ENCODE results near the gene CCDC12. TPM values are rescaled to one million over a fixed set of nuclear protein-coding genes. Genes with fewer than 3 reads are reported as not detected.

Gene CCDC12
- total and polyA plus RNA-seq, 2 of the 13 experiments (the other 11 are each of a cell fraction or from before 2014, with no cell fraction given), result 30.1 to 49.5 TPM

DNA sequence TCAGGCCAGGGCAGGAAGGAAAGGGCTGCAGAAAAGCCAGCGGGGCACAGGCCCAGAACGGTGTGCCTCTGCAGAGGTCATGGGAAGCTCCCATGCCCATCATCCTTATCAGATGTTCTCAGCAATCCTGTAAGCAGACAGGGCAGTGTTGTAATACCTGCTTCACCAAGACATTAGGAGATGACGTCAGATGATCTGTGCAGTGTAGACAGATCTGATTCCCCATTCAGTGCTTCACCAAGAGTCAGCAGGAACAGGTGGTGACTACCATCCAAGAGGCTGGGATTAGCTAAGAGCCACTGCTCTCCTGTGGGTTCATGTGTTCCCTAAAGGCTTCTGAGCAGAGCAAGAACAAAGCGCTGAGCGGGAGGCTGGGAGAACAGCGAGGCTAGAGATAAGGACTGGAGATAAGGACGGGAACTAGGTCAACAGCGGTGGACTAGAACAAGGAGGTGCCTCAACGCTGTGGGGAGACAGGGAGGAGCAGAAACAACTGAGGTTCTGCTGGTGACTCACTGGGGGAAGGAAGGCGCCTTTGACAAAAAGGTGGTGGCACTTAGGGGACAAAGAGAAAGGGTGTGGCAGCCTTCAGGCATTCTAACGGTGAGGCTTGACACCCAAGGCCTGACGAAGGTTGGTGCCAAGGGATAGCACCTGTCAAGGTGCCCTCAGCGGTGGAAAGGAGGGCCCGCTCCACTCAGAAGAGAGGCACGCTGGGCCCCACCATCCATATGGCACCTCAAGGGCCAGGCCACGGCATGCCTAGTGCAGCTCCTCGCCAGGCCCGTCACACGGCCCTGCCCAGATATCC lies 28.4 kb downstream of the CCDC12 start (continued):
- TF ChIP-seq ZNF296 (CRISPR knock-in tag; conservative IDR thresholded peaks at IDR 0.05), result no peak
- no peak for TF ChIP-seq MTF2 (CRISPR knock-in tag; IDR thresholded peaks at IDR 0.05; ENCODE audit: borderline replicate concordance)
- no peak for TF ChIP-seq ZNF260 (CRISPR knock-in tag; IDR thresholded peaks at IDR 0.05; ENCODE audit: borderline replicate concordance, low read depth)
- TF ChIP-seq RFXANK (CRISPR knock-in tag; IDR thresholded peaks at IDR 0.05), result no peak
- no peak for TF ChIP-seq ZNF550 (CRISPR knock-in tag; IDR thresholded peaks at IDR 0.05; ENCODE audit: borderline replicate concordance)
- no peak for TF ChIP-seq BRD4 (CRISPR knock-in tag; IDR thresholded peaks at IDR 0.05)
- TF ChIP-seq, protein P1, sequence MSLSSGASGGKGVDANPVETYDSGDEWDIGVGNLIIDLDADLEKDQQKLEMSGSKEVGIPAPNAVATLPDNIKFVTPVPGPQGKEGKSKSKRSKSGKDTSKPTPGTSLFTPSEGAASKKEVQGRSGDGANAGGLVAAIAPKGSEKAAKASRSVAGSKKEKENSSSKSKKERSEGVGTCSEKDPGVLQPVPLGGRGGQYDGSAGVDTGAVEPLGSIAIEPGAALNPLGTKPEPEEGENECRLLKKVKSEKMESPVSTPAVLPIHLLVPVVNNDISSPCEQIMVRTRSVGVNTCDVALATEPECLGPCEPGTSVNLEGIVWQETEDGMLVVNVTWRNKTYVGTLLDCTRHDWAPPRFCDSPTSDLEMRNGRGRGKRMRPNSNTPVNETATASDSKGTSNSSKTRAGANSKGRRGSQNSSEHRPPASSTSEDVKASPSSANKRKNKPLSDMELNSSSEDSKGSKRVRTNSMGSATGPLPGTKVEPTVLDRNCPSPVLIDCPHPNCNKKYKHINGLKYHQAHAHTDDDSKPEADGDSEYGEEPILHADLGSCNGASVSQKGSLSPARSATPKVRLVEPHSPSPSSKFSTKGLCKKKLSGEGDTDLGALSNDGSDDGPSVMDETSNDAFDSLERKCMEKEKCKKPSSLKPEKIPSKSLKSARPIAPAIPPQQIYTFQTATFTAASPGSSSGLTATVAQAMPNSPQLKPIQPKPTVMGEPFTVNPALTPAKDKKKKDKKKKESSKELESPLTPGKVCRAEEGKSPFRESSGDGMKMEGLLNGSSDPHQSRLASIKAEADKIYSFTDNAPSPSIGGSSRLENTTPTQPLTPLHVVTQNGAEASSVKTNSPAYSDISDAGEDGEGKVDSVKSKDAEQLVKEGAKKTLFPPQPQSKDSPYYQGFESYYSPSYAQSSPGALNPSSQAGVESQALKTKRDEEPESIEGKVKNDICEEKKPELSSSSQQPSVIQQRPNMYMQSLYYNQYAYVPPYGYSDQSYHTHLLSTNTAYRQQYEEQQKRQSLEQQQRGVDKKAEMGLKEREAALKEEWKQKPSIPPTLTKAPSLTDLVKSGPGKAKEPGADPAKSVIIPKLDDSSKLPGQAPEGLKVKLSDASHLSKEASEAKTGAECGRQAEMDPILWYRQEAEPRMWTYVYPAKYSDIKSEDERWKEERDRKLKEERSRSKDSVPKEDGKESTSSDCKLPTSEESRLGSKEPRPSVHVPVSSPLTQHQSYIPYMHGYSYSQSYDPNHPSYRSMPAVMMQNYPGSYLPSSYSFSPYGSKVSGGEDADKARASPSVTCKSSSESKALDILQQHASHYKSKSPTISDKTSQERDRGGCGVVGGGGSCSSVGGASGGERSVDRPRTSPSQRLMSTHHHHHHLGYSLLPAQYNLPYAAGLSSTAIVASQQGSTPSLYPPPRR (CRISPR knock-in tag; IDR thresholded peaks at IDR 0.05; ENCODE audit: borderline replicate concordance), result no peak
- TF ChIP-seq, protein P2, sequence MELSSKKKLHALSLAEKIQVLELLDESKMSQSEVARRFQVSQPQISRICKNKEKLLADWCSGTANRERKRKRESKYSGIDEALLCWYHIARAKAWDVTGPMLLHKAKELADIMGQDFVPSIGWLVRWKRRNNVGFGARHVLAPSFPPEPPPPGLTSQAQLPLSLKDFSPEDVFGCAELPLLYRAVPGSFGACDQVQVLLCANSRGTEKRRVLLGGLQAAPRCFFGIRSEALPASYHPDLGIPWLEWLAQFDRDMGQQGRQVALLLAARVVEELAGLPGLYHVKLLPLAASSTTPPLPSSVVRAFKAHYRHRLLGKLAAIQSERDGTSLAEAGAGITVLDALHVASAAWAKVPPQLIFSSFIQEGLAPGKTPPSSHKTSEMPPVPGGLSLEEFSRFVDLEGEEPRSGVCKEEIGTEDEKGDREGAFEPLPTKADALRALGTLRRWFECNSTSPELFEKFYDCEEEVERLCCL (CRISPR knock-in tag; IDR thresholded peaks at IDR 0.05; ENCODE audit: borderline replicate concordance), result no peak
- no peak for TF ChIP-seq ZNF660 (CRISPR knock-in tag; IDR thresholded peaks at IDR 0.05; ENCODE audit: borderline replicate concordance, low read depth)
- no peak for TF ChIP-seq POLR2A (IDR thresholded peaks at IDR 0.05; ENCODE audit: insufficient read depth in 1 of 2, low read depth in 2 of 2, low read length in 2 of 2)
- TF ChIP-seq NFKB2 (CRISPR knock-in tag; IDR thresholded peaks at IDR 0.05; ENCODE audit: borderline replicate concordance), result no peak
- TF ChIP-seq FOXJ3 (CRISPR knock-in tag; IDR thresholded peaks at IDR 0.05; ENCODE audit: borderline replicate concordance), result no peak
- TF ChIP-seq ZFY (CRISPR knock-in tag; IDR thresholded peaks at IDR 0.05), result peak; percentile 33; the same call in 1 of the 2 replicates
- no peak for TF ChIP-seq SOX13 (IDR thresholded peaks at IDR 0.05)
- peak in 1 of 2 experiments; percentile 93; a peak in 2 of 4 replicates for TF ChIP-seq SOX13 (CRISPR knock-in tag; conservative IDR thresholded peaks at IDR 0.05 in 1 of 2, IDR thresholded peaks at IDR 0.05 in 1 of 2)
- TF ChIP-seq, protein P3, sequence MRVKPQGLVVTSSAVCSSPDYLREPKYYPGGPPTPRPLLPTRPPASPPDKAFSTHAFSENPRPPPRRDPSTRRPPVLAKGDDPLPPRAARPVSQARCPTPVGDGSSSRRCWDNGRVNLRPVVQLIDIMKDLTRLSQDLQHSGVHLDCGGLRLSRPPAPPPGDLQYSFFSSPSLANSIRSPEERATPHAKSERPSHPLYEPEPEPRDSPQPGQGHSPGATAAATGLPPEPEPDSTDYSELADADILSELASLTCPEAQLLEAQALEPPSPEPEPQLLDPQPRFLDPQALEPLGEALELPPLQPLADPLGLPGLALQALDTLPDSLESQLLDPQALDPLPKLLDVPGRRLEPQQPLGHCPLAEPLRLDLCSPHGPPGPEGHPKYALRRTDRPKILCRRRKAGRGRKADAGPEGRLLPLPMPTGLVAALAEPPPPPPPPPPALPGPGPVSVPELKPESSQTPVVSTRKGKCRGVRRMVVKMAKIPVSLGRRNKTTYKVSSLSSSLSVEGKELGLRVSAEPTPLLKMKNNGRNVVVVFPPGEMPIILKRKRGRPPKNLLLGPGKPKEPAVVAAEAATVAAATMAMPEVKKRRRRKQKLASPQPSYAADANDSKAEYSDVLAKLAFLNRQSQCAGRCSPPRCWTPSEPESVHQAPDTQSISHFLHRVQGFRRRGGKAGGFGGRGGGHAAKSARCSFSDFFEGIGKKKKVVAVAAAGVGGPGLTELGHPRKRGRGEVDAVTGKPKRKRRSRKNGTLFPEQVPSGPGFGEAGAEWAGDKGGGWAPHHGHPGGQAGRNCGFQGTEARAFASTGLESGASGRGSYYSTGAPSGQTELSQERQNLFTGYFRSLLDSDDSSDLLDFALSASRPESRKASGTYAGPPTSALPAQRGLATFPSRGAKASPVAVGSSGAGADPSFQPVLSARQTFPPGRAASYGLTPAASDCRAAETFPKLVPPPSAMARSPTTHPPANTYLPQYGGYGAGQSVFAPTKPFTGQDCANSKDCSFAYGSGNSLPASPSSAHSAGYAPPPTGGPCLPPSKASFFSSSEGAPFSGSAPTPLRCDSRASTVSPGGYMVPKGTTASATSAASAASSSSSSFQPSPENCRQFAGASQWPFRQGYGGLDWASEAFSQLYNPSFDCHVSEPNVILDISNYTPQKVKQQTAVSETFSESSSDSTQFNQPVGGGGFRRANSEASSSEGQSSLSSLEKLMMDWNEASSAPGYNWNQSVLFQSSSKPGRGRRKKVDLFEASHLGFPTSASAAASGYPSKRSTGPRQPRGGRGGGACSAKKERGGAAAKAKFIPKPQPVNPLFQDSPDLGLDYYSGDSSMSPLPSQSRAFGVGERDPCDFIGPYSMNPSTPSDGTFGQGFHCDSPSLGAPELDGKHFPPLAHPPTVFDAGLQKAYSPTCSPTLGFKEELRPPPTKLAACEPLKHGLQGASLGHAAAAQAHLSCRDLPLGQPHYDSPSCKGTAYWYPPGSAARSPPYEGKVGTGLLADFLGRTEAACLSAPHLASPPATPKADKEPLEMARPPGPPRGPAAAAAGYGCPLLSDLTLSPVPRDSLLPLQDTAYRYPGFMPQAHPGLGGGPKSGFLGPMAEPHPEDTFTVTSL (CRISPR knock-in tag; IDR thresholded peaks at IDR 0.05; ENCODE audit: borderline replicate concordance), result no peak
- TF ChIP-seq HNRNPL (IDR thresholded peaks at IDR 0.05; ENCODE audit: low read depth, low read length), result peak; percentile 46; the same call in 1 of the 2 replicates
- no peak for TF ChIP-seq CBFB (CRISPR knock-in tag; IDR thresholded peaks at IDR 0.05)
